HL-60 (cell line): ENCODE results near the gene FOXL2.

Experiments used
- DNase-seq, 2 experiments: peaks; one replicate each; pipeline ENCODE4 v3.0.0-alpha.2; 2010 to 2020; ENCODE audit warnings: low read depth in 1 of 2, low spot score in 1 of 2
- H3K27ac ChIP-seq: fragments of 250-450 bp; sonication (Bioruptor Pico); replicated peaks from 2 replicates; pipeline ENCODE4 v1.5.1; 2020; ENCODE audit warnings: mild to moderate bottlenecking, moderate library complexity
- H3K27me3 ChIP-seq: fragments of 250-450 bp; sonication (Bioruptor Pico); 2 replicates; pipeline ENCODE4 v1.5.1; 2021; ENCODE audit warnings: mild to moderate bottlenecking, moderate library complexity; ENCODE audit not compliant: insufficient read depth, poor library complexity, severe bottlenecking
- H3K4me3 ChIP-seq: replicated peaks from 2 replicates; pipeline ENCODE4 v1.5.1; 2011; ENCODE audit warnings: mild to moderate bottlenecking, control low read depth, low read length; ENCODE audit not compliant: insufficient read depth
- CTCF ChIP-seq: IDR thresholded peaks from one replicate; pipeline ENCODE4 v1.5.1; 2011; ENCODE audit warnings: low read length, control low read depth, inconsistent platforms; ENCODE audit not compliant: insufficient read depth
- GABPA ChIP-seq: IDR thresholded peaks from 2 replicates; pipeline ENCODE4 v1.6.1; 2012; ENCODE audit warnings: low read depth
- POLR2AphosphoS5 ChIP-seq: IDR thresholded peaks from 2 replicates; pipeline ENCODE4 v1.6.1; 2012; ENCODE audit warnings: low read depth
- REST ChIP-seq: IDR thresholded peaks from 2 replicates; pipeline ENCODE4 v1.6.1; 2012; ENCODE audit warnings: low read depth; ENCODE audit not compliant: insufficient replicate concordance
- SPI1 ChIP-seq: IDR thresholded peaks from 2 replicates; pipeline ENCODE4 v1.6.1; 2012; ENCODE audit warnings: low read depth, mild to moderate bottlenecking, borderline replicate concordance

The FOXL2 gene

GRCh38 chr3:138909904-138910303, 37.0 kb downstream of the FOXL2 start:
- Histone ChIP-seq H3K27ac (peak overlapping the region; percentile 76), H3K27me3 (no peaks in the 10 kb centered on the region), H3K4me3 (no peak overlapping the region)
- peak in 1 of 2 experiments; percentile 52 for DNase-seq
- TF ChIP-seq CTCF = no peak
- no peak for TF ChIP-seq SPI1
- TF ChIP-seq REST = peak; percentile 48
- no peak for TF ChIP-seq GABPA
- no peak for TF ChIP-seq POLR2AphosphoS5

GRCh38 chr3:138908846-138909245, 38.1 kb downstream of the FOXL2 start:
- TF ChIP-seq GABPA = no peak
- no peak for TF ChIP-seq SPI1
- no peak for TF ChIP-seq REST
- TF ChIP-seq POLR2AphosphoS5 = no peak
- TF ChIP-seq CTCF = no peak
- Histone ChIP-seq H3K27me3 (no peaks in the 10 kb centered on the region), H3K27ac (peak overlapping the region; percentile 76), H3K4me3 (no peak overlapping the region)
- peak in 1 of 2 experiments; percentile 75 for DNase-seq

GRCh38 chr3:138907539-138907938, 39.4 kb downstream of the FOXL2 start:
- Histone ChIP-seq H3K4me3 (no peak overlapping the region), H3K27ac (peak overlapping the region; percentile 76), H3K27me3 (no peaks in the 10 kb centered on the region)
- TF ChIP-seq POLR2AphosphoS5 (no peak), REST (no peak), GABPA (no peak), CTCF (no peak), SPI1 (no peak)
- DNase-seq = peak in 1 of 2 experiments; percentile 55
